MM.1S (cell line): ENCODE results near the gene RNF208.
"Not testable (repeated sequence)": the region's sequence is repeated elsewhere in the genome, so short reads cannot be mapped to it uniquely, and the experiment has no call there.

Experiments
- DNase-seq: peaks from one replicate; pipeline ENCODE4 v3.0.0-alpha.2; 2015
- H2AFZ ChIP-seq: fragments of 300-600 bp; sonication (generic); 2 replicates; pipeline ENCODE4 v1.6.0; 2016; ENCODE audit warnings: antibody characterized with exemption, low read length
- H3F3A ChIP-seq: fragments of 300-600 bp; sonication (generic); 2 replicates; pipeline ENCODE4 v1.6.1; 2016; ENCODE audit warnings: mild to moderate bottlenecking, antibody characterized with exemption, low read length, moderate library complexity, mixed read lengths; ENCODE audit not compliant: insufficient read depth
- H3K27ac ChIP-seq: fragments of 300-600 bp; sonication (generic); 2 replicates; pipeline ENCODE4 v1.5.1; 2016; ENCODE audit warnings: mild to moderate bottlenecking, low read length
- H3K27me3 ChIP-seq: fragments of 300-600 bp; sonication (generic); replicated peaks from 2 replicates; pipeline ENCODE4 v1.6.0; 2016; ENCODE audit warnings: low read length; ENCODE audit not compliant: insufficient read depth
- H3K36me3 ChIP-seq: fragments of 300-600 bp; sonication (generic); replicated peaks from 2 replicates; pipeline ENCODE4 v1.6.1; 2016; ENCODE audit warnings: mild to moderate bottlenecking, low read length, mixed read lengths; ENCODE audit not compliant: insufficient read depth
- H3K4me1 ChIP-seq: fragments of 300-600 bp; sonication (generic); 2 replicates; pipeline ENCODE4 v1.6.1; 2016; ENCODE audit warnings: low read length, mixed read lengths
- H3K4me2 ChIP-seq: fragments of 300-600 bp; sonication (generic); 2 replicates; pipeline ENCODE4 v1.6.0; 2016; ENCODE audit warnings: low read depth, low read length
- H3K4me3 ChIP-seq: fragments of 300-600 bp; sonication (generic); 2 replicates; pipeline ENCODE4 v1.5.1; 2016; ENCODE audit warnings: low read length, mixed read lengths
- H3K79me2 ChIP-seq: fragments of 300-600 bp; sonication (generic); 2 replicates; pipeline ENCODE4 v1.6.1; 2016; ENCODE audit warnings: mixed run types, low read length, mixed read lengths
- H3K9ac ChIP-seq: fragments of 300-600 bp; sonication (generic); 2 replicates; pipeline ENCODE4 v1.6.1; 2016; ENCODE audit warnings: low read length, mixed read lengths
- H3K9me2 ChIP-seq: fragments of 300-600 bp; sonication (generic); replicated peaks from 2 replicates; pipeline ENCODE4 v1.6.1; 2016; ENCODE audit warnings: mild to moderate bottlenecking, low read length, mixed read lengths; ENCODE audit not compliant: insufficient read depth
- H3K9me3 ChIP-seq: fragments of 300-600 bp; sonication (generic); replicated peaks from 2 replicates; pipeline ENCODE4 v1.6.1; 2016; ENCODE audit warnings: mild to moderate bottlenecking, low read length, mixed read lengths; ENCODE audit not compliant: insufficient read depth
- H4K20me1 ChIP-seq: fragments of 300-600 bp; sonication (generic); 2 replicates; pipeline ENCODE4 v1.6.1; 2016; ENCODE audit warnings: mild to moderate bottlenecking, low read length, moderate library complexity, mixed read lengths; ENCODE audit not compliant: insufficient read depth
- EZH2 ChIP-seq: fragments of 300-600 bp; sonication (generic); optimal IDR thresholded peaks from 2 replicates; pipeline ENCODE3; 2017; ENCODE audit warnings: low read depth, mild to moderate bottlenecking, antibody characterized with exemption, low read length, mixed read lengths
- EZH2phosphoT487 ChIP-seq: fragments of 300-600 bp; sonication (generic); IDR thresholded peaks from 2 replicates; pipeline ENCODE4 v1.6.1; 2018; ENCODE audit warnings: antibody characterized with exemption, low read length
- TF ChIP-seq, protein P1 (sequence below): fragments of 300-600 bp; sonication (generic); IDR thresholded peaks from 2 replicates; pipeline ENCODE4 v1.5.1; 2016; ENCODE audit warnings: antibody characterized with exemption, low read length, mixed read lengths

RNF208 gene

DNA sequence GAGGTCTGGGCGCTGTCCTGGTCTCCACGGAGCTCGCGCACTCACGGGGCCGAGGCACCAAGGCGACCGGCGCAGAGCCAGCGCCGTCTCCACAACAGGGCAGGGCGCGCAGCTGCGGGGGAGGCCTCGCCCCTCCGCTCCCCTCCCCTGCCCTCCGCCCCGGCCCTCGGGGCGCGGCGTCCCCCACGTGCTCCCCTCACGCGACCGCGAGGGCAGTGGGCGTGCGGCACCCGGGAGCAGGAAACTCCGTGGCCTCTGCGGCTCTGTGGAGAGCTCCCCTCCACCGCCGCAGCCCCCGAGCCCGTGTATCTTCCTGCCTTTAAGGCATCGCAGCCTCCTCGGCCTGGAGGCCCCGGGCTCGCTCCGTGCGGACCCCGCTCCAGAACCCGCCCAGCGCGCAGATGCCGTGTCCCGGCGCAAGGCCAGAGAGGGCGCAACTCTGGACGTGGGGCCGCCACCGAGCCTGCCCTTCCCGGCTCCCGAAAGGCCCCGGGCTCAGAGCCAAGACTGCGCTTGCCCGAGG is 18.3 kb upstream of the RNF208 start:
- H3F3A ChIP-seq, result peaks cover 28% of the 10 kb centered on the region; the same call in 1 of the 2 replicates
- peaks cover 19% of the 10 kb centered on the region; the same call in 1 of the 2 replicates for H3K4me1 ChIP-seq
- H3K9me3 ChIP-seq, result no peaks in the 10 kb centered on the region
- peak overlapping the region; percentile 93 for H3K4me3 ChIP-seq
- H3K27me3 ChIP-seq, result peaks cover 8% of the 10 kb centered on the region
- H4K20me1 ChIP-seq, result peaks cover 16% of the 10 kb centered on the region
- peaks cover 31% of the 10 kb centered on the region for H3K79me2 ChIP-seq
- peak overlapping the region; percentile 86 for H2AFZ ChIP-seq
- H3K4me2 ChIP-seq, result peak overlapping the region; percentile 83
- H3K36me3 ChIP-seq, result no peaks in the 10 kb centered on the region; the same call in 1 of the 2 replicates
- no peaks in the 10 kb centered on the region for H3K9me2 ChIP-seq
- H3K9ac ChIP-seq, result peak overlapping the region; percentile 83
- TF ChIP-seq, protein P1, sequence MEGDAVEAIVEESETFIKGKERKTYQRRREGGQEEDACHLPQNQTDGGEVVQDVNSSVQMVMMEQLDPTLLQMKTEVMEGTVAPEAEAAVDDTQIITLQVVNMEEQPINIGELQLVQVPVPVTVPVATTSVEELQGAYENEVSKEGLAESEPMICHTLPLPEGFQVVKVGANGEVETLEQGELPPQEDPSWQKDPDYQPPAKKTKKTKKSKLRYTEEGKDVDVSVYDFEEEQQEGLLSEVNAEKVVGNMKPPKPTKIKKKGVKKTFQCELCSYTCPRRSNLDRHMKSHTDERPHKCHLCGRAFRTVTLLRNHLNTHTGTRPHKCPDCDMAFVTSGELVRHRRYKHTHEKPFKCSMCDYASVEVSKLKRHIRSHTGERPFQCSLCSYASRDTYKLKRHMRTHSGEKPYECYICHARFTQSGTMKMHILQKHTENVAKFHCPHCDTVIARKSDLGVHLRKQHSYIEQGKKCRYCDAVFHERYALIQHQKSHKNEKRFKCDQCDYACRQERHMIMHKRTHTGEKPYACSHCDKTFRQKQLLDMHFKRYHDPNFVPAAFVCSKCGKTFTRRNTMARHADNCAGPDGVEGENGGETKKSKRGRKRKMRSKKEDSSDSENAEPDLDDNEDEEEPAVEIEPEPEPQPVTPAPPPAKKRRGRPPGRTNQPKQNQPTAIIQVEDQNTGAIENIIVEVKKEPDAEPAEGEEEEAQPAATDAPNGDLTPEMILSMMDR, result peak; percentile 29
- TF ChIP-seq EZH2phosphoT487, result no peak
- H3K27ac ChIP-seq, result peak overlapping the region; percentile 92
- DNase-seq, result peak; percentile 70

GRCh38 chr9:137239541-137240200 is 17.6 kb upstream of the RNF208 start:
- H3K9me3 ChIP-seq, H3K9me2 ChIP-seq, DNase-seq, H3K36me3 ChIP-seq: not testable (repeated sequence)
- Histone ChIP-seq H3K27me3 (peaks cover 15% of the 10 kb centered on the region), H3K27ac (peak overlapping the region; percentile 92; the same call in 1 of the 2 replicates), H4K20me1 (peaks cover 16% of the 10 kb centered on the region), H3K79me2 (peaks cover 31% of the 10 kb centered on the region), H2AFZ (peak overlapping the region; percentile 86), H3F3A (peaks cover 28% of the 10 kb centered on the region; the same call in 1 of the 2 replicates), H3K4me3 (peak overlapping the region; percentile 93), H3K4me1 (peaks cover 19% of the 10 kb centered on the region; the same call in 1 of the 2 replicates), H3K4me2 (peak overlapping the region; percentile 83), H3K9ac (peak overlapping the region; percentile 83)

DNA sequence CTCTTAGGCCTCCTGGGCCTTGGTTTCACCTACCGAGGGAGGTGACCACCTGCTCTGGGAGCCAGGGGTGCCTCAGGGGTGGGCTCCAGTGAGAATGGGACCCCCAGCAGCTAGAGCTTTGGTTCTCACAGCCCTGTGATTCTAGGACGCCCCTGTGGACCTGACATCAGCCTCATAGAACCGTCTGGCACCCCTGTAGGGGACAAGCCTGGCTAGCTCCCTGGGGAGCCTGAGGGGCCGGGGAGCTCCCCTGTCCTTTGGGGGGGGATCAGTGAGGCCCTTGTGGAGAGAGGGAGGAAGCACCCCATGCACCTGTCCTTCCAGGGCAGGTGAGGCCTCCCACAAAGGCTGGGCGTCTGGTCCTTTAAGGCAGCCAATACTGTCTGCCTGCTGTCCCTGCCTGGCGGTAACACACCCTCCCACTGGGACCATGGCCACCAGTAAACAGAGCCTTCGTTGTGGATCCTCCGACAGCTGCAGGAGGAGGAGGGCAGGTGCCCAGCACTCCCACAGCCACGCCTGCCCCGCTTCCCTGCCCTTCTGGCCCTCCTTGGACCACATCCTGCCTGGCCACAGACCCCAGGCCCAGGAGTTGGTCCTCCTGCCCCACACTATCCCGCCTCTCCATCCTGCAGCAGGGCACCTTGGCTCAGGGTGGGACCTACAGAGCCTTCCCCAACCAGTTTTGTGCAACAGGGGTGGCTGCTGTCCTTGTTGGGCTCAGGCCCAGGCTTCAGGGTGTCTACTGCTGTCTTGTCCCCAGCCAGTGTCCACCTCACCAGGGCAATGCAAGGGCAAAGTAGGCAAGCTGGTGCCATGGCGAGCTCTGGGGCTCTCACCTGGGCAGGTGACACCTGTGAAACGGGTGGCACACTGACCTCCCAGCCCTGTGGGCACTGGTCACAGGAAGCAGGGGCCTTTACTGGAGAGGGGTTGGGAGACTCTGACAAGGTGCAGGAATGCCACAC is 16.0 kb upstream of the RNF208 start:
- H4K20me1 ChIP-seq, result peaks cover 12% of the 10 kb centered on the region
- H3K4me3 ChIP-seq, result no peak overlapping the region
- H3K36me3 ChIP-seq, result no peaks in the 10 kb centered on the region; the same call in 1 of the 2 replicates
- H3K27ac ChIP-seq, result no peak overlapping the region
- no peak overlapping the region for H3K9ac ChIP-seq
- no peak overlapping the region for H3K4me2 ChIP-seq
- H2AFZ ChIP-seq, result no peak overlapping the region
- peaks cover 17% of the 10 kb centered on the region; the same call in 1 of the 2 replicates for H3F3A ChIP-seq
- peaks cover 29% of the 10 kb centered on the region for H3K79me2 ChIP-seq
- H3K27me3 ChIP-seq, result peaks cover 27% of the 10 kb centered on the region
- H3K9me2 ChIP-seq, result no peaks in the 10 kb centered on the region
- DNase-seq, result no peak
- H3K4me1 ChIP-seq, result peaks cover 19% of the 10 kb centered on the region; the same call in 1 of the 2 replicates
- TF ChIP-seq EZH2phosphoT487 (no peak), EZH2 (no peak)
- TF ChIP-seq, protein P1, result no peak
- H3K9me3 ChIP-seq, result no peaks in the 10 kb centered on the region
